Measurements from ENCODE around the gene CCDC198. TPM values are rescaled to one million over a fixed set of nuclear protein-coding genes. Genes with fewer than 3 reads are reported as not detected.

CCDC198 gene
- total RNA-seq, 4 donors from 2014 or later = not detected

- Histone ChIP-seq H3K9me3 (no peaks in the 10 kb centered on the region), H3K27ac (no peak overlapping the region), H3K4me3 (no peak overlapping the region), H3K27me3 (no peaks in the 10 kb centered on the region), H3K36me3 (no peaks in the 10 kb centered on the region), H3K4me1 (no peaks in the 10 kb centered on the region)
- no peak for ATAC-seq
- WGBS, 2 donors (ENCODE audit: low coverage in 1 of 2) = 92 to 100% methylated on average over 1 to 2 of the region's 4 CpGs
- no peak for TF ChIP-seq POLR2AphosphoS5 (IDR thresholded peaks at IDR 0.05)
Measured at GRCh38 chr14:57498035-57498434, 4.4 kb upstream of the CCDC198 start.

DNA sequence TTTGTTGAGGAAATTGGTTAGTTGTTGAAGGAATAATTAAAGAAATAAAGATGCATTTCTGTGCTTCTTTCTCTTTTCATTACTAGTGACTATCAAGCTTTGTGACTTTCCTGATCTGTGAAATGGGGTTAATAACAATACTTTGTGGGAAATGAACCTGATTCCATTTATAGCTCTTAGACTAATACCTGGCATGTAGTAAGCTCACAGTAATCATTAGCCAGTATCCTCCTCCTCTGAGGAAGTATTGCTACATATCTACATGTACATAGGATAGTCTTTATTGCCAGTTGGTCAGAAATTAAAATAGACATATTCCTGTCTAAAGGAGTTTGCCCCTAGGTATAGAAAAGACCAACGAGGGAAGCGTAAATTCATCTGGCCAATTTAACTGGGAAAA, 1.8 kb upstream of the CCDC198 start:
- 50 to 90% methylated on average over 2 of the region's 2 CpGs for WGBS, 2 donors (ENCODE audit: low coverage in 1 of 2)
- ATAC-seq = no peak
- Histone ChIP-seq H3K9me3 (no peaks in the 10 kb centered on the region), H3K27ac (no peak overlapping the region), H3K27me3 (no peaks in the 10 kb centered on the region), H3K36me3 (no peaks in the 10 kb centered on the region), H3K4me1 (no peaks in the 10 kb centered on the region), H3K4me3 (no peak overlapping the region)
- TF ChIP-seq POLR2AphosphoS5 (IDR thresholded peaks at IDR 0.05) (no peak), POLR2A (IDR thresholded peaks at IDR 0.05) (no peak), EP300 (IDR thresholded peaks at IDR 0.05) (no peak)
- TF ChIP-seq, protein P1, sequence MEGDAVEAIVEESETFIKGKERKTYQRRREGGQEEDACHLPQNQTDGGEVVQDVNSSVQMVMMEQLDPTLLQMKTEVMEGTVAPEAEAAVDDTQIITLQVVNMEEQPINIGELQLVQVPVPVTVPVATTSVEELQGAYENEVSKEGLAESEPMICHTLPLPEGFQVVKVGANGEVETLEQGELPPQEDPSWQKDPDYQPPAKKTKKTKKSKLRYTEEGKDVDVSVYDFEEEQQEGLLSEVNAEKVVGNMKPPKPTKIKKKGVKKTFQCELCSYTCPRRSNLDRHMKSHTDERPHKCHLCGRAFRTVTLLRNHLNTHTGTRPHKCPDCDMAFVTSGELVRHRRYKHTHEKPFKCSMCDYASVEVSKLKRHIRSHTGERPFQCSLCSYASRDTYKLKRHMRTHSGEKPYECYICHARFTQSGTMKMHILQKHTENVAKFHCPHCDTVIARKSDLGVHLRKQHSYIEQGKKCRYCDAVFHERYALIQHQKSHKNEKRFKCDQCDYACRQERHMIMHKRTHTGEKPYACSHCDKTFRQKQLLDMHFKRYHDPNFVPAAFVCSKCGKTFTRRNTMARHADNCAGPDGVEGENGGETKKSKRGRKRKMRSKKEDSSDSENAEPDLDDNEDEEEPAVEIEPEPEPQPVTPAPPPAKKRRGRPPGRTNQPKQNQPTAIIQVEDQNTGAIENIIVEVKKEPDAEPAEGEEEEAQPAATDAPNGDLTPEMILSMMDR (IDR thresholded peaks at IDR 0.05) = no peak

DNA sequence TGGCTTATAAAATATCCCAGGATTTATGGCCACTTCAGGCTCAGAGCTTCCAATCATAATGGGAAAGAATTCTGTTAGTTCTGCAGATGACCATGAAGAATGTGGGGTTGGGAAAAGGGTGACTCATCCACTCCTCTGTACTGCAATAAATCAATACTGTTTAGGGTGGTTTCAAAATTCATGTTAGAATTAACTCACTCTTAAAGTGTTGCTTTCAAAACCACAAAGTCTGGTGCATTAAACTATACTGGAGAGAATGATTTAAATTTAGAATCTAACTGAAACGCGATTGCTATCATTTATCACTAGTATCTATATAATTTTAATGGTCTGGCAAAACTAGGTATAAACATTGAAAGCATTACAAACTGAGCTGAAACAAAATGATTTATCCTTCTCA, 798 bp downstream of the CCDC198 start:
- 7 to 27% methylated on average over 2 of the region's 2 CpGs for WGBS, 2 donors (ENCODE audit: low coverage in 1 of 2)
- Histone ChIP-seq H3K36me3 (no peaks in the 10 kb centered on the region), H3K4me1 (no peaks in the 10 kb centered on the region), H3K27ac (no peak overlapping the region), H3K4me3 (no peak overlapping the region), H3K9me3 (no peaks in the 10 kb centered on the region), H3K27me3 (no peaks in the 10 kb centered on the region)
- TF ChIP-seq, protein P1 (IDR thresholded peaks at IDR 0.05) = no peak
- TF ChIP-seq EP300 (IDR thresholded peaks at IDR 0.05) (no peak), POLR2A (IDR thresholded peaks at IDR 0.05) (no peak), POLR2AphosphoS5 (IDR thresholded peaks at IDR 0.05) (no peak)
- no peak for ATAC-seq

DNA sequence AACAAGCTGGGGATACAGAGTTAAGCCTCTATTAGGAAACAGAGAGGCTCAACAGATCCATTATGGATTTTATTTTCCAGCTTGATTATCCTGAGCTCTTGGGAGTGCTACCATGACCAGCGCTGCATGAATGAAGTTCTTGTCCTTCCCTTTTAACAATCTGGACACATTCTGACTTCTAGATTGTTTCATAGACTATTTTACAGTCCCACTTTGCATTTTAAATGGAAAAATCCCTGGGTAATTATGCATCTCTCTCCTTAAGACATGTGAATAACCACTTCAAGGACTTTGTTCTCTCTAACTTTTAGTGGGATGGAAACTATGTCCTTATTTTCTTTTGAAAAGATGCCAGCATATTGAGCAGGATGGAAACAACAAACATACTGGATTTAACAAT, 2.0 kb downstream of the CCDC198 start:
- Histone ChIP-seq H3K36me3 (no peaks in the 10 kb centered on the region), H3K4me1 (no peaks in the 10 kb centered on the region), H3K9me3 (no peaks in the 10 kb centered on the region), H3K27me3 (no peaks in the 10 kb centered on the region), H3K4me3 (no peak overlapping the region), H3K27ac (no peak overlapping the region)
- TF ChIP-seq POLR2A (IDR thresholded peaks at IDR 0.05) = no peak
- TF ChIP-seq POLR2AphosphoS5 (IDR thresholded peaks at IDR 0.05) = no peak
- TF ChIP-seq, protein P1 (IDR thresholded peaks at IDR 0.05) = no peak
- no peak for TF ChIP-seq EP300 (IDR thresholded peaks at IDR 0.05)
- no peak for ATAC-seq
- 70 to 83% methylated on average over 1 of the region's 1 CpG for WGBS, 2 donors (ENCODE audit: low coverage in 1 of 2)

GRCh38 chr14:57487771-57488170, 5.9 kb downstream of the CCDC198 start:
- Histone ChIP-seq H3K9me3 (no peaks in the 10 kb centered on the region), H3K4me3 (no peak overlapping the region), H3K36me3 (no peaks in the 10 kb centered on the region), H3K27me3 (no peaks in the 10 kb centered on the region), H3K4me1 (no peaks in the 10 kb centered on the region), H3K27ac (no peak overlapping the region)
- no peak for ATAC-seq
- 20 to 33% methylated on average over 1 of the region's 1 CpG for WGBS, 2 donors (ENCODE audit: low coverage in 1 of 2)
- TF ChIP-seq EP300 (IDR thresholded peaks at IDR 0.05) (no peak), POLR2A (IDR thresholded peaks at IDR 0.05) (no peak), POLR2AphosphoS5 (IDR thresholded peaks at IDR 0.05) (no peak)
- TF ChIP-seq, protein P1 (IDR thresholded peaks at IDR 0.05) = no peak

Measured in gastroesophageal sphincter (tissue), 4 donors.